Activated CD8-positive, alpha-beta memory T cell treated with anti-CD3 and anti-CD28 coated beads, Interleukin-2, amount 10 ng/mL, durations not matched to agents 7 days and 5 days (primary cell): Measurements from ENCODE around the gene ALKBH3. TPM values are rescaled to one million over a fixed set of nuclear protein-coding genes. Genes with fewer than 3 reads are reported as not detected.

Experiments used
- ATAC-seq: fragments of 150-1000 bp; cut with Tn5 transposase; one replicate; pipeline ENCODE4 v1.10.0; 2021; ENCODE audit warnings: moderate library complexity
- CTCF ChIA-PET: fragments of 350-600 bp; sonication (Branson Sonifier 250); formaldehyde crosslinking; loops from one replicate; lab custom pipeline; 2021; ENCODE audit warnings: antibody characterized with exemption; lab: Charles Lee
- DNase-seq: peaks from one replicate; pipeline ENCODE4 v3.0.0-alpha.2; 2020
- H3K27ac Mint-ChIP-seq: one replicate; pipeline ENCODE4 v1.8.0; 2021; ENCODE audit warnings: mild to moderate bottlenecking, mixed read lengths
- H3K27me3 Mint-ChIP-seq: one replicate; pipeline ENCODE4 v1.8.0; 2021; ENCODE audit warnings: mixed read lengths
- H3K36me3 Mint-ChIP-seq: one replicate; pipeline ENCODE4 v1.8.0; 2021; ENCODE audit warnings: mild to moderate bottlenecking, mixed read lengths
- H3K4me1 Mint-ChIP-seq: one replicate; pipeline ENCODE4 v1.8.0; 2021; ENCODE audit warnings: mixed read lengths
- H3K4me3 Mint-ChIP-seq: one replicate; pipeline ENCODE4 v1.8.0; 2021; ENCODE audit warnings: mild to moderate bottlenecking, moderate library complexity, mixed read lengths
- H3K9me3 Mint-ChIP-seq: one replicate; pipeline ENCODE4 v1.8.0; 2022; ENCODE audit warnings: low read depth, mixed read lengths
- total RNA-seq, 2 experiments: library from RNA; stranded (reverse); gene quantifications; one replicate each; pipeline ENCODE4 v1.2.3, GENCODE V29; 2021

Gene ALKBH3
- total RNA-seq, 2 experiments from 2014 or later: 32.5 to 35.4 TPM

DNA sequence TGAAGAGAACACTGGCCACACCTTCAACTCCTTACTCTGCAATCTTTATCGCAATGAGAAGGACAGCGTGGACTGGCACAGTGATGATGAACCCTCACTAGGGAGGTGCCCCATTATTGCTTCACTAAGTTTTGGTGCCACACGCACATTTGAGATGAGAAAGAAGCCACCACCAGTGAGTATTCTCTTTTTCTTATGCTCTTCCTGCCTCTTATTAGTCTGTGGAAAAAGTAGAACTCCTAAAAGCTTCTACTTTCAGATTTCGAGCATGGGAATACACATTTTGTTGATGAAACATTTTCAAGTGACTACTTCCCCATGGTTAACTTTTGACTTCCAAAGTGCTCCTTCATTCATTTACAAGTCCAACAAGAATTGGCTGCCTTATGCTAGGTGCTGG is 20.9 kb downstream of the ALKBH3 start:
- CTCF ChIA-PET: no interaction called here
- DNase-seq: no peak
- H3K4me3 Mint-ChIP-seq: no peak overlapping the region
- no peaks in the 10 kb centered on the region for H3K4me1 Mint-ChIP-seq
- ATAC-seq: no peak
- no peaks in the 10 kb centered on the region for H3K27me3 Mint-ChIP-seq
- H3K36me3 Mint-ChIP-seq: peaks cover 18% of the 10 kb centered on the region
- no peak overlapping the region for H3K27ac Mint-ChIP-seq
- no peaks in the 10 kb centered on the region for H3K9me3 Mint-ChIP-seq

DNA sequence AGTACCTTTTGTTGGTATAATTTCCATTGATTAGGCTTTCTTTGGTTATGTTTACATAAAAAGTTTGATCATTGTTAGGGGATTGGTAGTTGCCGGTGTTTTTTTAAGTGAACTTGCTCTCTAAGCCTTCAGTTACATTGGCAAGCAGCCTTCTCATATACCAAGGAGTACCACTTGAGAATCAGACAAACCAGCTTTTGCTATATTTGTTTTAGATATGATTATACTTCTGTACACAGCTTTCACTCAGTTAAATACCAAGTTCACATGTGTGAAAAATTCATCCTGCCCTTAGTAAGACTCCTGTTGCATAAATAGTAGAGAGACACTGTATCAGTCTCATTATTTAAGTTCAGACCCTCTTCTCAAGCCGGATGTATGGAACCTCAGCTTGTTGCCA is 22.4 kb downstream of the ALKBH3 start:
- Mint-ChIP-seq H3K27me3 (no peaks in the 10 kb centered on the region), H3K4me3 (no peak overlapping the region), H3K4me1 (peaks cover 10% of the 10 kb centered on the region), H3K36me3 (peaks cover 12% of the 10 kb centered on the region), H3K9me3 (no peaks in the 10 kb centered on the region), H3K27ac (no peak overlapping the region)
- no peak for DNase-seq
- no peak for ATAC-seq
- CTCF ChIA-PET: no interaction called here

DNA sequence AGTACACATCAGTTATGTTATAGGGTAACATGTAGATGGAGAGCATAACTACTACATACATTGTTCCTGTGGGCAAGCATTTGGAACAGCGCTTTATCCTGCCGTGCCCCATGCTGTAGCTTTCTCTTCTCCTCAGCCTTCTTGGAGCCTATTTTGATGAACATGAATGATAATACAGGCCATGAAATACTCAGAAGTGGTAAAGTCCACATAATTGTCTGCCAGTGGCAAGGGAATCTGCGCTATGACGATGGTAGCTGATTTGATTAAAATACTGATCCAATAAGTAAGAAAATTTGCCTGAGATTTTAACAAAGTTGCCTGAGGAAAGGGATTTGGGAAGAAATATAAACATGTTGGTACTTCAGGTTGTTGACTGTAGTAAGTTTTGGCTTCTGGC is 23.3 kb downstream of the ALKBH3 start:
- Mint-ChIP-seq H3K36me3 (peaks cover 10% of the 10 kb centered on the region), H3K27me3 (no peaks in the 10 kb centered on the region)

DNA sequence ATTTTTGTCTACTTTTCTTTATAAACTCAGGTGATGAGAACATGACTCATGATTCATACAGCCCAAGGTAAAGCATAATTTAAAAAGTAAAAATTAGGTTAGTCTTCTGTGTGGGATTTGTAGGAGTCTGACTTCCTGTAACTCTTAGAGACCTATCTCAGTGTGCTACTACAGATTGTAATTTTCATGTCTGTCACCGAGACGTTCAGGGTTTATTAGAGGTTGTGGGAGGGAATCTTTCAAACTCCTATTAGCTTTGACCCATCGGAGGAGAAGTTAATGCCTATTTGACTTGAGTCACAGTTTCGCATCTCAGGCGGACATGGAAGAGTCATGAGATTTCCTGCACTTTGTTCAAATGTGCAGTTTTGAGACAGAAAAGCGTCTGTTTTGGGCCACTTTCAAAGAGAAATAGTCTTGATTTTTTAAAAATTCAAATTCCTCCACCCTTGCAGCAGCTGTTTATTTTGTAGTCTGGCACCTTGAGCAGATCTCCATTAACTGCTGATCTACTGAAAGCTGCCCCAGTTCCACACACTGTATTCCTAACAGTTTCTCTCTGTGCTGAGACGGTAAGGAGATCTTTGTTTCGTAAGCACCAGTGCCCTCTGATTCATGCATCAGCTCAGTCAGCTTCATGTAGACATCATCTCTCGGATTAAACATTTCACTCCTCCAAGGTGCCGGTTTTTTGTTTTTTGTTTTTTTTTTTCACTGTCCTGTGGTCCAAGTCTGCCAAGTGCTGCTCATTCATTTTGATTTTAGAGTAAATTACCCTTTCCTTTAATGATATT is 24.3 kb downstream of the ALKBH3 start:
- Mint-ChIP-seq H3K4me3 (no peak overlapping the region), H3K4me1 (peaks cover 10% of the 10 kb centered on the region), H3K9me3 (no peaks in the 10 kb centered on the region), H3K36me3 (peaks cover 11% of the 10 kb centered on the region), H3K27me3 (no peaks in the 10 kb centered on the region), H3K27ac (no peak overlapping the region)
- CTCF ChIA-PET: interaction anchor here (1.4 to 6.1 kb wide), 2 partner anchors 15 to 40 kb away, joined by 4 to 24 read pairs; no protein-coding TSS in a partner anchor
- ATAC-seq (no peak), DNase-seq (no peak)

More for the DNA sequence above, 23.3 kb downstream of the ALKBH3 start:
- Mint-ChIP-seq H3K9me3 (no peaks in the 10 kb centered on the region), H3K4me3 (no peak overlapping the region), H3K4me1 (peaks cover 10% of the 10 kb centered on the region), H3K27ac (no peak overlapping the region)
- CTCF ChIA-PET: interaction anchor here (0.8 to 1.4 kb wide), 2 partner anchors 14 to 41 kb away, joined by 4 to 5 read pairs; no protein-coding TSS in a partner anchor
- ATAC-seq (no peak), DNase-seq (no peak)

DNA sequence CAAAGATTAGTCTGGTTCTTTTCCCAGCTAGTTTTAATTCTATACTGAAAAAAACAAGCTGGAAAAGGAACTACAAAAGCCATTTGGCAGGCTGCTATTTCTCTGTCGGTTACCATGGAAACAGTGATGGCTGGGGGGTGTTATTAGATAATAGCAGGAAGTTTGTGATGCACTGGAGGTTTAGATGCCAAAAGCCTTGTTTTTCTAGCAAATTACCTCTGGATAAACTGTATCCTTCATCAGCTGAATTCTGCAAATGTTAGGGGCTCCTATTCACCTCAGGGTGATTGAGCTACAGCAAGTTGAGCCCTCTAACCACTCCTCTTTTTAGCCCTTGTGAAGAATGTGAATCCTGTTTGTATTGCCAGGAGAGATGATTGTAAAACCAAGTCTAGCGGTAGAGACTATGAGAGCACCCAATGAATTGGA is 25.2 kb downstream of the ALKBH3 start:
- H3K4me1 Mint-ChIP-seq: peaks cover 10% of the 10 kb centered on the region
- ATAC-seq: no peak
- DNase-seq: no peak
- H3K27me3 Mint-ChIP-seq: no peaks in the 10 kb centered on the region
- CTCF ChIA-PET: interaction anchor here (6.1 kb wide), 1 partner anchor 16 kb away, joined by 24 read pairs; no protein-coding TSS in a partner anchor
- H3K27ac Mint-ChIP-seq: no peak overlapping the region
- H3K4me3 Mint-ChIP-seq: no peak overlapping the region
- H3K36me3 Mint-ChIP-seq: peaks cover 13% of the 10 kb centered on the region
- H3K9me3 Mint-ChIP-seq: no peaks in the 10 kb centered on the region

DNA sequence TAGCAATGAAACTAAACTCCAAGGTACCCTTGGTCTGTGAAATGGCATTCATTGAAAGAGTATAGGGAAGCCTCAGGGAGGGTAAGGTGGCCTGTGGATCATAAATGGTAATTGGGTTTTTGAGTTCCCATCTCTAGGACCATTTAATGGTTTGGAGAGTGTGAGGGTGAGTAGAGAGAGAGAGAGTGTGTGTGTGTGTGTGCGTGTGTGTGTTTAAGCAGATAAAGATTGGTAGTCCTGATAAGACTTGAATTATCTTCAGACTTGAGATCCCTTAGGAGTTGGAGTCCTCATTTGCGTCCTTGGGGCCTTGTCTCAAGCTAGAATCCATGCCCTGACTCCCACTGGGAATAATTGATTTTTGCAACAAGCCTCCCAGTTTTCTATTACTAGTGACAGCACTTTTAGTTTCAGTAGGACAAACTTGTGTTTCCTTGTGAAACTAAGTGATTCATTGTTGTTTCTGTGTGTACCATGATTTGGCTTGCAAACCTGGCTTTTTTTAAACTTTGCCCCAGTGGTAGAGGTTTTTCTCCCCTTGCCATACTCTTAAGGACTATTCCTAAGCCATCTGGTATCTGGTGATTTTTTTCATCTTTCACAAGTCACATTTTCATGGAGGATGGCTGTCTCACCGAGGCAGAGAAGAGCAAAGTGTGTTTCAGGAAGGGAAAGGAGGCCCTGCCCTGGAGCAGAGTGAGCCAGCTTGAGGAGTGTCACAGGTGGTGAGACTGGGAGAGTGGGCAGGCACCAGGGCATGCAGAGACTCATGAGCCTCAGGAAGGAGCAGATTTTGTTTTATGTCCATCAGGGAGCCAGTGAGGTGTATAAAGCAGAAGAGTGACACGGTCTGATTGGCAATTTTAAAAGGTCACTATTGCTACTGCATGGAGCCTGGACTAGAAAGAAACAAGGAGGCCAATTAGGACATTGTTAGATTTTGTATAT is 26.7 kb downstream of the ALKBH3 start:
- DNase-seq (no peak), ATAC-seq (no peak)
- Mint-ChIP-seq H3K27me3 (no peaks in the 10 kb centered on the region), H3K36me3 (peaks cover 12% of the 10 kb centered on the region), H3K4me3 (no peak overlapping the region), H3K4me1 (peaks cover 10% of the 10 kb centered on the region), H3K9me3 (no peaks in the 10 kb centered on the region), H3K27ac (no peak overlapping the region)
- CTCF ChIA-PET: interaction anchor here (1.7 to 6.1 kb wide), 2 partner anchors 18 to 136 kb away, joined by 3 to 24 read pairs; no protein-coding TSS in a partner anchor

DNA sequence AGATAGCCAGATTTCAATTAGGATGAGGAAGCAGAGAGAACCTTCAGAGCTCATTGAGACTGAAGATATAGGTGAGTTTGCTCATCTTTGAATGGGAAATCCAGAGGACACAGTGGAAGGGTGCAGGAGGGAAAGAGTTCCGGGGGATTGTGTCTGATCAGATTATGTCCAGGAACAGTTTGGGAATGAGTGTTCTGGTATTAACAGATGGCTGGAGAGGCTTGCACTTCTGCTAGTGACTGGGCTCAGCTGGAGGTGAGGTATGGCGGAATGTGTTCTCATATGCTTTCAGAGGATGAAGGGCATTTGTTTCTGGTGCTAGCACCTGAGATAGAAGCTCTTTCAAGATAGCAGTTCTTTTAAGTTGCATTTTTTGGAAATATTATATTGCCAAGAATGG is 27.6 kb downstream of the ALKBH3 start:
- peaks cover 14% of the 10 kb centered on the region for H3K36me3 Mint-ChIP-seq
- no peaks in the 10 kb centered on the region for H3K27me3 Mint-ChIP-seq
- no peak overlapping the region for H3K27ac Mint-ChIP-seq
- H3K9me3 Mint-ChIP-seq: no peaks in the 10 kb centered on the region
- ATAC-seq (no peak), DNase-seq (no peak)
- peaks cover 12% of the 10 kb centered on the region for H3K4me1 Mint-ChIP-seq
- CTCF ChIA-PET: interaction anchor here (1.2 to 6.1 kb wide), 4 partner anchors 10 to 135 kb away, joined by 3 to 24 read pairs (median 3); no protein-coding TSS in a partner anchor
- H3K4me3 Mint-ChIP-seq: no peak overlapping the region

DNA sequence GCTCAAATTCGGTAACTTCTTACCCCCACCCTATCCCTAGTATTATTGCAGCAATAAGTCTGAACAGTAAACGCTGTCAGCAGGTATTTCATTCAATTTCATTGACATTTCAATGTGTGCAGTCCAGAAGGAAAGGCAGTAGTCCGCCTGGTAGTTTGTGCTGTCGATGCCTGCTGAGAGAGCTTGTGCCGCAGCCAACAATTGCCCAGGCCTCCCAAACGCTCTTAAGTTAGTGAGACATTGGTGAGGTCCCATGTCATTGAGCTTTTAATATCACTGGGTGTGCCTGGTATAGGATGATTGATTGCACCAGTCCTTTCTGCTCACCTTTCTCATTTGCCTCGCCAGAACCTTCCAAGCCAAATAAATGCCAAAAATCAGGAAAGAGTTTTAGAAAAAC is 28.1 kb downstream of the ALKBH3 start:
- Mint-ChIP-seq H3K4me1 (peaks cover 12% of the 10 kb centered on the region), H3K4me3 (no peak overlapping the region), H3K27me3 (no peaks in the 10 kb centered on the region), H3K27ac (no peak overlapping the region), H3K9me3 (no peaks in the 10 kb centered on the region), H3K36me3 (peaks cover 16% of the 10 kb centered on the region)
- DNase-seq: no peak
- CTCF ChIA-PET: interaction anchor here (1.2 to 6.1 kb wide), 4 partner anchors 10 to 134 kb away, joined by 3 to 24 read pairs (median 3); no protein-coding TSS in a partner anchor
- no peak for ATAC-seq

DNA sequence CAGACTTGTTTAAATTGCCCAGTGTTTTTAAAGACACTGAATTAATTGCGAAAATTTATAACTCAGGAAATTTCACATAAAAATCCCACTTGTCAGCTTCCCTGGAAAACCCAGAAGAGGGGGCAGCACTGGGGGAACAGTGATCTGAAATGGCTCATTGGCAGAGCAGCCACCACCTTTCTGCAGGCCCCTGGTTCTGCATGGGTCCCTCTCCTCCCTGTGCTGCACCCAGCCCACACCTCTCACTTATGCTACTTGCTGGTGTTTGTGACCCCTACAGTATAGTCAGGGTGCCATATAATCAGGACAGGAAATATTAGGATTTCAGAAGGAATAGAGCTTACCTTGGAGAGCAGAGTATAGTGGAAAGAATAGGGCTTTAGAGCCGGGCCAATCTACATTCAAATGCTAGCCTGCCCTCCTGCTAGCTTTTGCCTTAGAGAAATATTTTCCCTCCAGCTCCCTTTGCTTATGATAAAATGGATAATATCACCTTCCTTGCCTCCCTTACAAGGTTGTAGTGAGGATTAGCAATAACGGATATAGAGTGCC is 33.3 kb downstream of the ALKBH3 start:
- CTCF ChIA-PET: interaction anchor here (1.0 kb wide), 1 partner anchor 31 kb away, joined by 3 read pairs; no protein-coding TSS in a partner anchor
- no peak overlapping the region for H3K4me3 Mint-ChIP-seq
- H3K36me3 Mint-ChIP-seq: peaks cover 19% of the 10 kb centered on the region
- DNase-seq: no peak
- H3K9me3 Mint-ChIP-seq: no peaks in the 10 kb centered on the region
- H3K27ac Mint-ChIP-seq: no peak overlapping the region
- H3K27me3 Mint-ChIP-seq: no peaks in the 10 kb centered on the region
- no peak for ATAC-seq
- H3K4me1 Mint-ChIP-seq: peaks cover 2% of the 10 kb centered on the region

DNA sequence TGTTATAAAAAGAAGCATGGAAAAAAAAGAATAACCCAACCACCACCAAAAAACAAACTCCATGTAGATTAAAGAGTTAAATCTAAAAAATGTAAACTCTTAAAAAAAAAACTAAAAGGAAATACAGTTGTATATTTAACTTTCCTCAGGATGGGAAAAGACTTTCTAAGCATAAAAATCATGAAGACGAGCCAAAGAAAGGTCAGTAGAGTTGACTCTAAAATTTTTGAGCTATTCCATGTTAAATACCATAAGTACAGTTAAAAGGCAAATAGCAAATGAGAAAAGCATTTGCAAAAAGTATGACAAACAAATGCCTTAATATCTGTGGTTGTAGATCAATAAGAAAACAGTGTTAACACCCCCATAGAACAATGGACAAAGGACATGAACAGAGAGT is 33.8 kb downstream of the ALKBH3 start:
- CTCF ChIA-PET: interaction anchor here (1.0 kb wide), 1 partner anchor 31 kb away, joined by 3 read pairs; no protein-coding TSS in a partner anchor
- no peak overlapping the region for H3K4me3 Mint-ChIP-seq
- DNase-seq: no peak

DNA sequence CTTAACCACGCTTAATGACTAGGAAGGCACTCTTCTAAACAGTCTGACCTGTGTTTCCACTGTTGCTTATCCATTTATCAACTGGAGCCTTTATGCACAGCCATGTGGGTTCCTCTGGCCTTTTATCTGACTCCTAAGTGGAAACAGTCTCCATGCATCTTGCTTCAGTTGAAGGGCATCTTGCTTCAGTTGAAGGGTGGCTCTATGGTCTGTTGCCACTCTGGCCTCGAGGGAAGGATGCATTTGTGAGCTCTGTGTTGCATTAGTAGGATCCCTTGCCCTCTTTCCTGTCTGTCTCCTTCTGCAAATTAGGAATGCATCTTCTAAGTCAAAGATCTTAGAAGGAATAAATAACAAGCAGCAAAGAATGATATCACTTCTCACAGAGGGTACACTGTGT is 36.0 kb downstream of the ALKBH3 start:
- CTCF ChIA-PET: no interaction called here
- Mint-ChIP-seq H3K36me3 (peaks cover 22% of the 10 kb centered on the region), H3K4me1 (peaks cover 10% of the 10 kb centered on the region), H3K27me3 (no peaks in the 10 kb centered on the region), H3K4me3 (no peak overlapping the region), H3K27ac (no peak overlapping the region), H3K9me3 (no peaks in the 10 kb centered on the region)
- ATAC-seq (no peak), DNase-seq (no peak)

More for the DNA sequence above, 33.8 kb downstream of the ALKBH3 start:
- Mint-ChIP-seq H3K27ac (no peak overlapping the region), H3K4me1 (peaks cover 2% of the 10 kb centered on the region), H3K27me3 (no peaks in the 10 kb centered on the region), H3K9me3 (no peaks in the 10 kb centered on the region), H3K36me3 (peaks cover 22% of the 10 kb centered on the region)
- ATAC-seq: no peak

DNA sequence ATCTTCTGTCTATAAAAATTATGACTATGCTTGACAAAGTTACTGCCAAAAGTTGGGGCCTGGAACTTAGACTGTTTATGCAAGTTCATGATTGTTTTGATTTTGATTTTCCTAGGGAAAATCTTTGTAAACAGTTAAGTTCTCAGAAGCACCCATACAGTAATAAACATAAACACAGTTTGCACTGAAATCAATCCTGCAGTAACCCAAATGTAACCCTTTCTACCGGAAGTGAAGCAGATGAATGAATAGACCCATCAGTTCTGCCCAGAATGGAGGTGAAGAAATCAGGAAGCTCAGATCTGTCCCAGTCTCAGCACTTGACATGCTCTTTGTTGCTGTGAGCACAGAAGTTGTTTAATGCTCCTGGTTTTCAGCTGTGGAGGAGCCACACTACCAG is 37.2 kb downstream of the ALKBH3 start:
- Mint-ChIP-seq H3K9me3 (no peaks in the 10 kb centered on the region), H3K36me3 (peaks cover 21% of the 10 kb centered on the region)
- no peak for DNase-seq

DNA sequence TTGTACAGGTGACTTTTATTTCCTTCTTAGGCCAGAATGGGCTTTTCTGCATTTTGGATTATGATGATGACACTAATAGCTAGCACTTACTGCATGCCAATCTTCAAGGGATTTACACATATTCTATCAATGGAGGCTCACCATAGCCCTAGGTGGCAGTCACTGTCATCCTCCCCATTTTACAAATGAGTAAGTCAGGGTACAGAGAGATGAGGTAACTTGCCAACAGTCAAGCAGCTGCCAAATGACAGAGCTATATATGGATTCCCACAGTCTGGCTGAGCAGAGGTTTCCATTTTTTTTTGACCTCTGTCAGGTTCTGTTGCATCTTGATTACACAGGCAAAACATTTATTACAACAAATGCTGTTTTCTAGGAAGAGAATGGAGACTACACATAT is 38.0 kb downstream of the ALKBH3 start:
- no peak overlapping the region for H3K27ac Mint-ChIP-seq
- H3K4me1 Mint-ChIP-seq: peaks cover 10% of the 10 kb centered on the region
- H3K9me3 Mint-ChIP-seq: no peaks in the 10 kb centered on the region
- H3K36me3 Mint-ChIP-seq: peaks cover 18% of the 10 kb centered on the region
- H3K27me3 Mint-ChIP-seq: no peaks in the 10 kb centered on the region
- ATAC-seq: no peak
- DNase-seq: no peak
- CTCF ChIA-PET: interaction anchor here (0.8 to 1.5 kb wide), 2 partner anchors 10 to 28 kb away, joined by 3 to 4 read pairs; no protein-coding TSS in a partner anchor
- no peak overlapping the region for H3K4me3 Mint-ChIP-seq

More for the DNA sequence above, 37.2 kb downstream of the ALKBH3 start:
- Mint-ChIP-seq H3K27ac (no peak overlapping the region), H3K27me3 (no peaks in the 10 kb centered on the region), H3K4me3 (no peak overlapping the region), H3K4me1 (peaks cover 10% of the 10 kb centered on the region)
- no peak for ATAC-seq
- CTCF ChIA-PET: no interaction called here
